SH-SY5Y (cell line): Measurements from ENCODE around the gene GSTA5.
"Not testable (repeated sequence)": the region's sequence is repeated elsewhere in the genome, so short reads cannot be mapped to it uniquely, and the experiment has no call there.

Experiments
- GATA2 ChIP-seq: IDR thresholded peaks from 2 replicates; pipeline ENCODE4 v1.6.1; 2011; ENCODE audit warnings: mild to moderate bottlenecking, low read depth, low read length
- GATA3 ChIP-seq: IDR thresholded peaks from 2 replicates; pipeline ENCODE4 v1.6.1; 2011; ENCODE audit warnings: low read depth, mild to moderate bottlenecking, low read length, moderate library complexity

The GSTA5 gene

DNA sequence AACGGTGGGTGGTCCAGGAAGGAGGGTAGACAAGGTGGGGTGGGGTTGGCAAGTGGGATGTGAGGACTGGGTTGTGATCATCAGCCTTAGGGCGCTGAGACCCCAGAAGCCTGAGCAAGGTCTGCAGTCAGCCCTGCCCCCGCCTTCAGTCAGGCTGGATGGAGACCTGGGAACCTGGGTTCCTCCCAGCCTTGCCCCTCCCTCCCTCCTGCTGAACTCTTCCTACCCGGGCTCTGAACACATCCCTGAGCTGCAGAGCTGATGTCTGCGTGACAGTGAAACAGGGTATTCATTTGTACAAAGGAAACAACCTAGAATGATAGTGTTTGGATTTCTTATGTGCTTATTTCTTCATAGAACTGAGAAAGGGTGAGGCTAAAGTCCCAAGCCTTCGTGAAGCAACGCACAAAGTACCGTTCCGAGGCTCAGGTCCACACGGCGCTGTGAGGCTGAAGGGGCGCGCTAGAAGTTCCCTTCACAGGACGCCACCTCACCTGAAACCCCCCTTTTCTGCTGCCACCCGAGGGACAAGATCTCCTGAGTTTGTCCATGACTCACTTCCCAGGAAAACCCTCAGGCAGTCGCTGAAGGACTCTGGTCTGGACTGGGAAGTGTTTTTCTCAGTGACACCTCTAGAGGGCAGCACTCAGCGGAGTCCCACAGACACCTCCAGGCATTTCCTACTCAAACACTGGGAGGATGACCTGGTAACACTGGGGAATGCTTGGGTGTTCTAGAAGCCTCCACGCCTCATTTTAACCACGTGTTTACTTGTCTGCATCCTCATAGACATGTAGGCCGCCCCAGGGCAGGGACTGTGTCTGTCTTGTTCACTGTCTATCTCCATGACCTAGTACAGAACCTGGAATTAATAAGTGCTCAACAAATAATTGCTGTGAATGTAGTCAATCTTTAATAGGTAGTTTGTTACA lies 1.2 kb downstream of the GSTA5 start:
- no peak for TF ChIP-seq GATA3
- TF ChIP-seq GATA2 = no peak

DNA sequence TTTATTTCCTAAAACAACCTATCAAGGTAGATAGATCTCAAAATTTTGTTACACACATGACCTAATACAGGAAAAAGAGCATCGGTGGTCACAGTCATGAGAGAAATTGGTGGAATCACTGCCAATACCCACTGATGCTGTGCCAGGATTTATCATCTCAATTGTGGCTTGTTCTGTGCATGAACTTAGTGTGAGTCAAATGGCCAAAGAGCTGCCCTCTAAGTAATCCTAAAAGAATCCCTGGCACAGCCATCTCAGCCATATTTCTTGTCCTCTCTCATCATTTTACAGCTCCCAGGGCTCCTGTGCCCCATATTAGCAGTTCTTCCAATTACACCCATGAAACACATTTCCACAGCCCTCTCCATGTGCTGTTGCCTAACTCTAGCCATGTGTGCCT lies 6.1 kb downstream of the GSTA5 start:
- TF ChIP-seq GATA2 (no peak), GATA3 (no peak)

DNA sequence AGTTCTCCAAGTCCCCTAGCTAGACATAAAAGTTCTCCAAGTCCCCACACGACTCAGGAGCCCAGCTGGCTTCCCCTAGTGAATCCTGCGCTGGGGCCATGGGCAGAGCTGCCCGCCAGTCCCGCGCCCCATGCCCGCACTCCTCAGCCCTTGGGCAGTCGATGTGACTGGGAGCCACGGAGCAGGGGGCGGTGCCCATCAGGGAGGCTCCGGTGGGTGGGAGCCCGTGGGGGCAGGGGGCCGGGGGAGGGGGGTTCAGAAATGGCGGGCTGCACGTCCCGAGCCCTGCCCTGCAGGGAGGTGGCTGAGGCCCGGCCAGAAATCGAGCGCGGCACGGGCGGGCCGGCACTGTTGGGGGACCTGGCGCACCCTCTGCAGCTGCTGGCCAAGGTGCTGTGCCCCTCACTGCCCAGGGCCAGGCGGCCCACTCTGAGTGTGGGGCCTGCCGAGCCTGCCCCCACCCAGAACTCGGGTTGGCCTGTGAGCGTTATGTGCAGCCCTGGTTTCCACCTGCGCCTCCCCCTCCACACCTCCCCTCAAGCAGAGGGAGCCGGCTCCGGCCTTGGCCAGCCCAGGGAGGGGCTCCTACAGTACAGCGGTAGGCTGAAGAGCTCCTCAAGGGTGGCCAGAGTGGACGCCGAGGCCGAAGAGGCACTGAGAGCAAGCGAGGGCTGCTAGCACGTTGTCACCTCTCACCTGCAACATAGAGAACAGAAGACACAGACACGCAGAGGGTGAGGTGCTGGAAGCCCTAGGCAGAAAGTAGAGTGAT lies 11.4 kb downstream of the GSTA5 start:
- TF ChIP-seq GATA2 = no peak
- TF ChIP-seq GATA3 = no peak

DNA sequence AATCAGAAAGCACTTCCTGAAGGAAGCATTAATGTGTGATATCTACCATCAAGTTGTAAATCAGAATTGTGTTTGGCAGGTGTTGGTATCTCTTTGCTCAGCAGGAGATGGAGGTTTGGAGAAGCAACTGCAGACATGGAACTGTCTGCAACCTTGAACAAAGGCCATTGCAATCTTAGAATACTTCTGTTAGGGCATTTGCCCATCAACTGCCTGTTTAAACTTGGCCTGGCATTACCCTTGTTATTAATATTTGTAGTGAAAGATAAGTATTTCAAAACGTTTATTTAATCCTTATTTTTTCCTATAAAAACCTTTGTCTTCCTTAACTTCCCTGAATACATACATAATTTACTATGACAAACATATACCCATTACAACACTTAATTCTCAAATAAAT lies 14.1 kb downstream of the GSTA5 start:
- TF ChIP-seq GATA2 (no peak), GATA3 (no peak)

DNA sequence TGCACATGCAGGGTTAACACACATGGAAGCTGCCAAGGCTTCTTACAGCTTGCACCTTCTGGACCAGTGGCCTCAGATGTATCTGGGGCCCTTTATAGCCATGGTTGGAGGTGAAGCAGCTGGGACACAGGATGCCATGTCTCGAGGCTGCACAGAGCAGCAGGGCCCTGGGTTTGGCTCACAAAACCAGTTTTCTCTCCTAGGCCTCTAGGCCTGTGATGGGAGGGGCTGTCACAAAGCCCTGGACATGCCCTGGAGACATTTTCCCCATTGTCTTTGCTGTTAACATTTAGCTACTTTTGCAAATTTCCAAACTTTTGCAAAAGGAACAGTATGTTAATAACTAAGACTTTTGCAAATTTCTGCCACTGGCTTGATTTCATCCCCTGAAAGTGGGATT lies 18.8 kb downstream of the GSTA5 start:
- TF ChIP-seq GATA2 = no peak
- TF ChIP-seq GATA3 = no peak

DNA sequence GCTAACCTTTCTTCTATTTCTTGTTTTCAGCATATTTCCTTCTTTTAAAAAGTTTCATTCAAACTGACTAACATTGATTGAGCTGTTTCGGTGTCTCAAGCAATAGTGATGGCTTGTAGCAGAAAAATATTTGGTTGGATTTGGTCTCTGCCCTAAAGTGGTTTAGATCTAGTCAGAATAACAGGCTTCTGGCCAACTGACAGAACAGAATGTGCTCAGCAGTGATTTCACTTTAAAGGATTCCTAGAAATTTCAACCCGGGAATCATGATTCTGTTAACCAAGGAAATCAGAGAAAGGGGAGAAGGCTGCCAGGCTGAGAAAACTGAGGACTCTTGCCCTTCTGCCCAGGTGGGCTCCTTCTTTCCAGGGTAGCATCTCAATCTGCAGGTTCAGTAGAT lies 20.4 kb downstream of the GSTA5 start:
- TF ChIP-seq GATA3 (no peak), GATA2 (no peak)

DNA sequence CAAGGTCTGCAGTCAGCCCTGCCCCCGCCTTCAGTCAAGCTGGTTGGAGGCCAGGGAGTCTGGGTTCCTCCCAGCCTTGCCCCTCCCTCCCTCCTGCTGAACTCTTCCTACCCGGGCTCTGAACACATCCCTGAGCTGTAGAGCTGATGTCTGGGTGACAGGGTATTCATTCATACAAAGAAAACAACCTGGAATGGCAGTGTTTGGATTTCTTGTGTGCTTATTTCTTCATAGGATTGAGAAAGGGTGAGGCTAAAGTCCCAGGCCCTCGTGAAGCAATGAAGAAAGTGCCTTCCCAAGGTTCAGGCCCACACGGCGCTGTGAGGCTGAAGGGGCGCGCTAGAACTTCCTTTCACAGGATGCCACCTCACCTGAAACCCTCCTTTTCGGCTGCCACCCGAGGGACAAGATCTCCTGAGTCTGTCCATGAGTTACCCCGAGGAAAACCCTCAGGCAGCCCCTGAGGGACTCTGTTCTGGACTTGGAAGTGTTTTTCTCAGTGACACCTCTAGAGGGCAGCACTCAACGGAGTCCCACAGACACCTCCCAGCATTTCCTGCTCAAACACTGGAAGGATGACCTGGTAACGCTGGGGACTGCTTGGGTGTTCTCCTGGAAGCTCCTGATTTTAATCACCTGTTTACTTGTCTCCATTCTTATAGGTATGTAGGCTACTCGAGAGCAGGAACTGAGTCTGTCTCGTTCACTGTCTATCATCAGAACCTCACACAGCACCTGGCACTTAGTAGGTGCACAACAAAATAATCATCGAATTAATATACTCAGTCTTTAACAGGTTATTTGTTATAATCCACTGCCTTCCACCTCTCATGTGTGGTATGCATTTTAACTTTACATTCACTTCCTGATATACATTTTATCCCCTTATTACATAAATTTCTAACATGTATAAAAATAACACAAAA lies 25.2 kb downstream of the GSTA5 start:
- TF ChIP-seq GATA3 = no peak
- TF ChIP-seq GATA2 = no peak

DNA sequence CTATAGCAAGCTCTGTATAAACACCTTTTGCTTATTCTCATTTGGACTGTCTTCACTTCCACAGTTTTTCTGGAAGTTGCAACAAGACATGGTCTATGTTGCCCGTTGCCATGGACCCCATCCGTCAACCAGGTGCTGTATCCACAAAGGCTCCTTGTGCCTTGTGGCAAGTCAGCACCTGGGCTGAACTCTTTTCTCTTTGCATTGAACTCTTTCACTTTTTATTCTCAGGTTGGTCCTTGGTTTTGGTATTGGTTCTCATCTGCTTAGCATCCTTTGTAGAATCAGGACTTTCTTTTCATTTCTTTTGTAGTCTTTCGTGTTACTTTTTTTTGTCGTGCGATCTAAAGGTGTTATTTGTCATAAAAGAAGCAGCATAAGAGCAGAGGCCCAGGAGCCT lies 32.0 kb downstream of the GSTA5 start:
- TF ChIP-seq GATA2 (no peak), GATA3 (no peak)

DNA sequence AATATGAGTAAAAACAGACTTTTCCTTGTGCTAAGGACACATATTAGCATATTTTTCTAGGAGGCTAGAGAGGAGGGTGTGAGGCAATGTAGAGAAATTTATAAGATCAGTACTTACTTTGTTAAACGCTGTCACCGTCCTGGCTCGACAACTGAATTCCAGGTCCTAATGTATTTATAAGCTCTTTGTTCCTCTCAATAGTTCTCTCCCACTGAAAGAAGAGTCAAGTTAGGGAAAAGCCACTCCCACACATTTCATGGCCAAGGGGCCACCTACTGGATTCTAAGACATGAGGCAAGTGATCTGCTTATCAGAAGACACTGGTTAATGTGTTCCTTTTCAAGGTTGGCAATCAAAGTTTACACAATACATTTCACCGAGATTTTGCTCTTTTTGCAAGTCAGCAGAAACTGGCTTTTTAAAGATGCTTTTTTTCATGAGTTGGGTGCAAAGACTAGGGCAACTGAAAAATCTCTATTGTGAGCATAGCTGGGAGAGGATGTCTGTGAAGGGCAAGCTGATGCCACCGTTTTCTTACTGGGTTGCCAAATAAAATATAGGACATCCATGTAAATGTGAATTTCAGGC lies 36.9 kb downstream of the GSTA5 start, which contains the start of gene GSTA1:
Gene GSTA1, minus strand, starts transcription at position 149 of the 588 bp plus-strand sequence. CDS start 4,549 bp downstream, outside the sequence.
- TF ChIP-seq GATA3, GATA2: not testable (repeated sequence)

DNA sequence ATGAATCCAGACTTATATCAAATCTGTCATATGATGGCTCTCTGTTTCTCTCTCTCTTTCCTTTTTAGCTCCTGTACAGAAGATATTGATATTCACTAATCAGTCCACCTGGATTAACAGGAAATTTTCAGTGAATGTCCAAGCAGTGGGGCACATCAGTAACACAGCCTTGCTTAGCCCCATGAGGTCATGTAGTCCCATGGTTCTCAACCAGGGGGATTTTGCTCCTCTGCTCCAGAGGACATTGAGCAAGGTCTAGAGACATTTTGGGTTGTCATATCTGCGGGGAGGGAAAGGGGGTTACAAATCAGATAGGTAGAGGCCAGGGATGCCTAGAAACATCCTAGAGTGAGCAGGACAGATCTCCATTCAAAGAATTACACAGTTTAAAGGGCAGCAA lies 37.8 kb downstream of the GSTA5 start:
- TF ChIP-seq GATA2 = no peak

DNA sequence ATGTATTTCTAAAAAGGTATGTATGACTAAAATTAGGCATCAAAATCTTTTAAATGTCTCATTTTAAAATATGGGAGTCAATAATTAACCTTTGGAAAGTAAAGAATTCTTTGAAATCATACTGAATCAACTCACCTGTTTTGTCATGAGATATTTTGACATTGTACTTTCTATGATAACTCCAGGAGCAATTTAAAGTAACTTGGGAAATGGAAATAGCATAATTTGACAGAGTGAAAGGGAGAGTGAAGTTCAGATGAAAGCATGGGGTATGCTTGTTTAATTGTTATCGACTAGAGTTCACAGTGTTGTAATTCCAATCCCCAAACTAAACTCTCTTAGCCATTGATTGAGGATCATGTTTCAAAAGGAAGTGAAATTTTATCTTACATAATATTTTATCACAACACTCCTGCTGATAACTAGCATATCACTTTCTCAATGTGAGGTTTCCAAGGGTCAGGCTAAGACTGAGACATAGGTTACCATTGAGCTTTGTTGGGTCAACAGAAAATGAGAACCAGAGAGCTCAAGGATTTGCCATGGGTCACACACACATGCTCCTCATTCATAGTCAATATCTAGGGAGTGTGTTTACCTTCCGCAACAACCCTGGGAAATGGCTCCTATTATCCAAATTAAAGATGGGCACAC lies 39.3 kb downstream of the GSTA5 start:
- TF ChIP-seq GATA2 = no peak
- no peak for TF ChIP-seq GATA3

DNA sequence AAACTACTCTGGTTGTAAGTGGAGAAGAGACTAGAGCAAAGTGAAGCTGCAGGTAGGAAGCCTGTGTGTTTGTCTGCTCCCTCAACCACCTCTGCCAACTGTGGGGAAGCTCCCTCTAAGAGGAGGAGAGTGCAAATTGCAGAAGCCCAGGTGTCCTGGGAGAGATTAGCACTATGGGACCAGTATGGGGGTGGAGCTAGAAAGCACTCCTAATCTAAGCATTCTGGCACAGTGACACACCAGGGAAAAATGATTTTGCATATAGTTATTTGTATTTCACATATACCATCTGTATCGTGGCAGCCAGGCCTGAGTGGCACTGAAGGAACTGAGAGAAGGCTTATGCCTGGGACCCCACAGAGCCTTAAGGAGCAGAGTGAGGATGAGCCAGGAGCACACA lies 49.8 kb downstream of the GSTA5 start:
- no peak for TF ChIP-seq GATA2
- no peak for TF ChIP-seq GATA3

DNA sequence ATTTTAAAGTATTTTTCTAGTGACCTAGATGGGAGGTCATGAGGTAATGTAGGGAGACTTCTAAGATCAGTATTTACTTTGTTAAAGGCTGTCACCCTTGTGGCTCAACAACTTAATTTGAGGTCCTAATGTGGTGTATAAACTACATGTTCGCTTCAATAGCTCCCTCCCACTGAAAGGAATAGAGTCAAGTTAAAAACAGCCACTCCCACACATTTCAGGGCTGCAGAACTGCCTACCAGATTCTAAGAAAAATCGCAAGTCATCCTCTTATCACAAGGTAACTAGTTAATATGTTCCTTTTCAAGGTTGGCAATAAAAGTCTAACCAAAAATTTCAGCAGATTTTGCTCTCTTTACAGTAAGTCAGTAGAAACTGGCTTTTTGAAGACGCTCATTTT lies 52.1 kb downstream of the GSTA5 start:
- TF ChIP-seq GATA2 (no peak), GATA3 (no peak)

DNA sequence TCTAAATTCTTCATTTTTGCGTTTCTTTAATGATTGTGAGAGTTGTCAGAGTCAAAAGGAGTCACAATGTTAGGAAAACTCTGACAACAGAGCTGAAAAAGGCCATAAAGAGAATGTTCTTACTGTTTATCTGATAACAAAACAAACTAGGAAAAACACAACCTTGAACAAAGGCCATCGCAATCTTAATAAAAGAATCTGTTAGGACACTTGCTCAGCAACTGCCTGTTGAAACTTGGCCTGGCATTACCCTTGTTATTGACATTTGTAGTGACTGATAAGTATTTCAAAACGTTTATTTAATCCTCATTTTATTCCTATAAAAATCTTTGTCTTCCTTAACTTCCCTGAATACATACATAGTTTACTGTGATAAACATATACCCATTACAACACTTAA lies 52.7 kb downstream of the GSTA5 start:
- TF ChIP-seq GATA2 (no peak), GATA3 (no peak)
